Neural cell (in vitro differentiated cells): ENCODE data around the gene NUDT7.

Source experiments
- EP300 ChIP-seq: fragments of 450-650 bp; conservative IDR thresholded peaks from 2 replicates; pipeline ENCODE4 v1.6.1; 2014; ENCODE audit warnings: antibody characterized with exemption, mild to moderate bottlenecking, moderate library complexity; ENCODE audit not compliant: poor library complexity, severe bottlenecking
- EZH2 ChIP-seq: fragments of 200-600, 300-800 bp; shearing (Covaris generic), sonication (generic); IDR thresholded peaks from 2 replicates; pipeline ENCODE4 v1.6.1; 2014; ENCODE audit warnings: antibody characterized with exemption, low read length, borderline replicate concordance, mild to moderate bottlenecking; ENCODE audit not compliant: insufficient read depth, poor library complexity, severe bottlenecking
- MXI1 ChIP-seq: fragments of 450-650 bp; conservative IDR thresholded peaks from 2 replicates; pipeline ENCODE4 v1.6.1; 2014; ENCODE audit warnings: antibody characterized with exemption, mild to moderate bottlenecking; ENCODE audit not compliant: poor library complexity, severe bottlenecking
- RAD21 ChIP-seq: fragments of 450-650 bp; conservative IDR thresholded peaks from 2 replicates; pipeline ENCODE4 v1.6.1; 2014; ENCODE audit warnings: antibody characterized with exemption, mild to moderate bottlenecking, moderate library complexity
- TAF1 ChIP-seq: IDR thresholded peaks from 2 replicates; pipeline ENCODE4 v1.6.1; 2012; ENCODE audit warnings: low read depth
- TF ChIP-seq, protein P1 (sequence below): fragments of 450-650 bp; IDR thresholded peaks from 2 replicates; pipeline ENCODE4 v1.5.1; 2014; ENCODE audit warnings: antibody characterized with exemption, mild to moderate bottlenecking, moderate library complexity; ENCODE audit not compliant: poor library complexity, severe bottlenecking
- TF ChIP-seq, protein P2 (sequence below): IDR thresholded peaks from 2 replicates; pipeline ENCODE4 v1.6.1; 2012; ENCODE audit warnings: borderline replicate concordance

DNA sequence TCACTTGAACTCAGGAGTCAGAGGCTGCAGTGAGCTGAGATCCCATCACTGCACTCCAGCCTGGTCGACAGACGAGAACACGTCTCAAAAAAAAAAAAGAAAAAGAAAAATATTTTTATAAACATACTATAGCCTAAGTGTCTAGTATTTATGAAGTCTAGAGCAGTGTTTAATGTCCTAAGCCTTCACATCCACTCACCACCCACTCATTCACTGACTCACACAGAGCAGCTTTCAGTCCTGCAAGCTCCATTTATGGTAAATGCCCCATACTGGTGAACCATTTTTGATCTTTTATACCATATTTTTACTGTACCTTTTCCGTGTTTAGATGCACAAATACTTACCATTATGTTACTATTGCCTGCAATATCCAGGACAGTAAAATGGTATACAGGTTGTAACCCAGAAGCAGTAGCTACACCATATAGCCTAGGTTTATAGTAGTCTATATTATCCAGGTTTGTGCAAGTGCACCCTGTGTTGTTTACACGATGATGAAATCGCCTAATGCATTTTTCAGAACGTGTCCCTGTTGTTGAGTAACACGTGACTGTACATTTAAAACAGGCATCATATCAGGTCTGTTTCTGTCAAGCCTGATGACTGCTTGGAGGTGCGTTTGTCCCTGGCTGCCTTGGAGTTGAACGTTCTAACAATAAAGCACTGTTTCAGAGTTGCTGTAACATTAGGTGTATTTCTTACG lies 10.1 kb downstream of the NUDT7 start:
- TF ChIP-seq, protein P1, sequence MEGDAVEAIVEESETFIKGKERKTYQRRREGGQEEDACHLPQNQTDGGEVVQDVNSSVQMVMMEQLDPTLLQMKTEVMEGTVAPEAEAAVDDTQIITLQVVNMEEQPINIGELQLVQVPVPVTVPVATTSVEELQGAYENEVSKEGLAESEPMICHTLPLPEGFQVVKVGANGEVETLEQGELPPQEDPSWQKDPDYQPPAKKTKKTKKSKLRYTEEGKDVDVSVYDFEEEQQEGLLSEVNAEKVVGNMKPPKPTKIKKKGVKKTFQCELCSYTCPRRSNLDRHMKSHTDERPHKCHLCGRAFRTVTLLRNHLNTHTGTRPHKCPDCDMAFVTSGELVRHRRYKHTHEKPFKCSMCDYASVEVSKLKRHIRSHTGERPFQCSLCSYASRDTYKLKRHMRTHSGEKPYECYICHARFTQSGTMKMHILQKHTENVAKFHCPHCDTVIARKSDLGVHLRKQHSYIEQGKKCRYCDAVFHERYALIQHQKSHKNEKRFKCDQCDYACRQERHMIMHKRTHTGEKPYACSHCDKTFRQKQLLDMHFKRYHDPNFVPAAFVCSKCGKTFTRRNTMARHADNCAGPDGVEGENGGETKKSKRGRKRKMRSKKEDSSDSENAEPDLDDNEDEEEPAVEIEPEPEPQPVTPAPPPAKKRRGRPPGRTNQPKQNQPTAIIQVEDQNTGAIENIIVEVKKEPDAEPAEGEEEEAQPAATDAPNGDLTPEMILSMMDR: no peak
- TF ChIP-seq EP300: peak; percentile 13
- TF ChIP-seq, protein P2, sequence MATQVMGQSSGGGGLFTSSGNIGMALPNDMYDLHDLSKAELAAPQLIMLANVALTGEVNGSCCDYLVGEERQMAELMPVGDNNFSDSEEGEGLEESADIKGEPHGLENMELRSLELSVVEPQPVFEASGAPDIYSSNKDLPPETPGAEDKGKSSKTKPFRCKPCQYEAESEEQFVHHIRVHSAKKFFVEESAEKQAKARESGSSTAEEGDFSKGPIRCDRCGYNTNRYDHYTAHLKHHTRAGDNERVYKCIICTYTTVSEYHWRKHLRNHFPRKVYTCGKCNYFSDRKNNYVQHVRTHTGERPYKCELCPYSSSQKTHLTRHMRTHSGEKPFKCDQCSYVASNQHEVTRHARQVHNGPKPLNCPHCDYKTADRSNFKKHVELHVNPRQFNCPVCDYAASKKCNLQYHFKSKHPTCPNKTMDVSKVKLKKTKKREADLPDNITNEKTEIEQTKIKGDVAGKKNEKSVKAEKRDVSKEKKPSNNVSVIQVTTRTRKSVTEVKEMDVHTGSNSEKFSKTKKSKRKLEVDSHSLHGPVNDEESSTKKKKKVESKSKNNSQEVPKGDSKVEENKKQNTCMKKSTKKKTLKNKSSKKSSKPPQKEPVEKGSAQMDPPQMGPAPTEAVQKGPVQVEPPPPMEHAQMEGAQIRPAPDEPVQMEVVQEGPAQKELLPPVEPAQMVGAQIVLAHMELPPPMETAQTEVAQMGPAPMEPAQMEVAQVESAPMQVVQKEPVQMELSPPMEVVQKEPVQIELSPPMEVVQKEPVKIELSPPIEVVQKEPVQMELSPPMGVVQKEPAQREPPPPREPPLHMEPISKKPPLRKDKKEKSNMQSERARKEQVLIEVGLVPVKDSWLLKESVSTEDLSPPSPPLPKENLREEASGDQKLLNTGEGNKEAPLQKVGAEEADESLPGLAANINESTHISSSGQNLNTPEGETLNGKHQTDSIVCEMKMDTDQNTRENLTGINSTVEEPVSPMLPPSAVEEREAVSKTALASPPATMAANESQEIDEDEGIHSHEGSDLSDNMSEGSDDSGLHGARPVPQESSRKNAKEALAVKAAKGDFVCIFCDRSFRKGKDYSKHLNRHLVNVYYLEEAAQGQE: no peak
- no peak for TF ChIP-seq TAF1
- no peak for TF ChIP-seq EZH2
- TF ChIP-seq MXI1: no peak
- no peak for TF ChIP-seq RAD21
